CD4-positive, alpha-beta T cell (primary cell): ENCODE measurements around the gene MYL12B. TPM values are rescaled to one million over a fixed set of nuclear protein-coding genes. Genes with fewer than 3 reads are reported as not detected.
A peak's percentile ranks its signal among the peaks of the same experiment; 100 is the strongest.

Experiments used
- ATAC-seq: fragments of 200-7000 bp; cut with Tn5 transposase; one replicate; pipeline ENCODE4 v1.10.0; 2022; ENCODE audit warnings: mild to moderate bottlenecking; ENCODE audit not compliant: poor library complexity
- CTCF ChIA-PET: fragments of 350-600 bp; sonication (Branson Sonifier 250); formaldehyde crosslinking; loops from one replicate; lab custom pipeline; 2021; ENCODE audit warnings: antibody characterized with exemption, inconsistent platforms; lab: Charles Lee
- POLR2A ChIA-PET: fragments of 350-600 bp; sonication (Branson Sonifier 250); formaldehyde crosslinking; loops from one replicate; lab custom pipeline; 2021; ENCODE audit warnings: antibody characterized with exemption, inconsistent platforms; lab: Charles Lee
- DNase-seq, 14 experiments: peaks; one replicate each; pipeline ENCODE4 v3.0.0-alpha.2; 2013 to 2020; ENCODE audit warnings: mixed read lengths in 2 of 14
- H3K27ac ChIP-seq, 2 donors: one replicate each; pipeline versions ENCODE4 v1.5.1 to v1.7.0; 2013; ENCODE audit warnings: low read length in 2 of 2, low read depth in 1 of 2, mild to moderate bottlenecking in 1 of 2
- H3K27me3 ChIP-seq, 2 experiments: 1 replicate in 1 of 2; 2 replicates in 1 of 2; pipeline versions ENCODE4 v1.6.1 to v1.7.0; 2013; ENCODE audit warnings: low read length in 2 of 2, control low read depth in 1 of 2, mild to moderate bottlenecking in 1 of 2, moderate library complexity in 1 of 2; ENCODE audit not compliant: insufficient read depth in 2 of 2, control insufficient read depth in 1 of 2
- H3K36me3 ChIP-seq: one replicate; pipeline ENCODE4 v1.6.1; 2013; ENCODE audit warnings: low read length, control low read depth; ENCODE audit not compliant: insufficient read depth
- H3K4me1 ChIP-seq: one replicate; pipeline ENCODE4 v1.6.1; 2013; ENCODE audit warnings: low read length, control low read depth; ENCODE audit not compliant: insufficient read depth
- H3K4me3 ChIP-seq: one replicate; pipeline ENCODE4 v1.5.1; 2013; ENCODE audit warnings: mild to moderate bottlenecking, low read length, moderate library complexity
- H3K9me3 ChIP-seq, 2 experiments: 1 replicate in 1 of 2; 2 replicates in 1 of 2; pipeline versions ENCODE4 v1.6.1 to v1.7.0; 2013; ENCODE audit warnings: low read length in 2 of 2, mild to moderate bottlenecking in 2 of 2, control low read depth in 1 of 2, moderate library complexity in 1 of 2; ENCODE audit not compliant: control insufficient read depth in 1 of 2, insufficient read depth in 1 of 2
- H3K27ac Mint-ChIP-seq: one replicate; pipeline ENCODE4 v1.8.0; 2020; ENCODE audit warnings: mixed read lengths
- H3K27me3 Mint-ChIP-seq: one replicate; pipeline ENCODE4 v1.8.0; 2021; ENCODE audit warnings: mixed read lengths
- H3K36me3 Mint-ChIP-seq: one replicate; pipeline ENCODE4 v1.8.0; 2021; ENCODE audit warnings: low read depth, mixed read lengths
- H3K4me1 Mint-ChIP-seq: one replicate; pipeline ENCODE4 v1.8.0; 2021; ENCODE audit warnings: low read depth, mixed read lengths
- H3K4me3 Mint-ChIP-seq: one replicate; pipeline ENCODE4 v1.8.0; 2020; ENCODE audit warnings: mild to moderate bottlenecking, mixed read lengths
- H3K9me3 Mint-ChIP-seq: one replicate; pipeline ENCODE4 v1.8.0; 2020; ENCODE audit warnings: mixed read lengths
- intact Hi-C, 2 experiments: fragments of 100-400 bp; cut with DNase I in 1 of 2; cut with micrococcal nuclease in 1 of 2; formaldehyde crosslinking; loops; one replicate each; pipeline versions ENCODE4 v1.15.1 to v1.9.0; 2023 to 2025; cut with DNase I, micrococcal nuclease
- total RNA-seq, 174 experiments: library from RNA in 2 of 174; stranded (reverse) in 2 of 174; gene quantifications; one replicate each; pipeline ENCODE4 v1.2.3 and lab custom pipeline; 2021 to 2026
- TF ChIP-seq, protein P1 (sequence below): fragments of 200-600 bp; IDR thresholded peaks from one replicate; pipeline ENCODE4 v1.8.0; 2022; ENCODE audit warnings: antibody characterized with exemption, mild to moderate bottlenecking

Gene MYL12B
- total RNA-seq, 2 experiments from 2014 or later = 128 to 133 TPM

DNA sequence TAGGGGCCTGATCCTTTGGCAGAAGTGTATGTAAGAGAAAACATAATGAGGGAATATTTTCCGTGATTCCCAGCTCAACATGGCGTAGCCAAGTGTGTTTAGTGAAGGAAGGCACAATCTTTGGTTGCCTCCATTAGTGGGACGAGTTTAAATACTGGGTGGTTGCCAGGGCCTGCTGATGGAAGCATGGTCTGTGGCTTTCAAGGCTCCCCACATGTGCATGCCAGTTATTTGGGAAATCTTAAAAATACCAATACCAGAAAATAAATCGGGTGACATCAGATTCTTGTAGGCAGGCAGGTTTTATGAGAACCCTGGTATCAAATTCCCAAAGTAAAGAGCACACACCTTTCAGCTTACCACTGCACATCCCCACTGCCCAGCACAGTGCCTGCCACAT, 7.2 kb upstream of the MYL12B start:
- H3K27ac Mint-ChIP-seq = peak overlapping the region; percentile 100
- peaks cover 93% of the 10 kb centered on the region for H3K36me3 Mint-ChIP-seq
- intact Hi-C loops = loop anchor here in 1 of 2 experiments (10.0 kb wide), 1 partner anchor 600 kb away; the partner anchor contains the start of gene SMCHD1
- CTCF ChIA-PET = interaction anchor here (2.3 kb wide), 1 partner anchor 9 kb away, joined by 11 read pairs; no protein-coding TSS in a partner anchor
- peaks cover 31% of the 10 kb centered on the region for H3K4me1 ChIP-seq
- peaks cover 72% of the 10 kb centered on the region for H3K36me3 ChIP-seq
- H3K4me3 Mint-ChIP-seq = no peak overlapping the region
- DNase-seq (no peak), ATAC-seq (no peak)
- no peaks in the 10 kb centered on the region for H3K9me3 Mint-ChIP-seq
- H3K27me3 ChIP-seq = no peaks in the 10 kb centered on the region
- H3K27ac ChIP-seq = peak overlapping the region in 1 of 2 donors; percentile 11
- TF ChIP-seq, protein P1, sequence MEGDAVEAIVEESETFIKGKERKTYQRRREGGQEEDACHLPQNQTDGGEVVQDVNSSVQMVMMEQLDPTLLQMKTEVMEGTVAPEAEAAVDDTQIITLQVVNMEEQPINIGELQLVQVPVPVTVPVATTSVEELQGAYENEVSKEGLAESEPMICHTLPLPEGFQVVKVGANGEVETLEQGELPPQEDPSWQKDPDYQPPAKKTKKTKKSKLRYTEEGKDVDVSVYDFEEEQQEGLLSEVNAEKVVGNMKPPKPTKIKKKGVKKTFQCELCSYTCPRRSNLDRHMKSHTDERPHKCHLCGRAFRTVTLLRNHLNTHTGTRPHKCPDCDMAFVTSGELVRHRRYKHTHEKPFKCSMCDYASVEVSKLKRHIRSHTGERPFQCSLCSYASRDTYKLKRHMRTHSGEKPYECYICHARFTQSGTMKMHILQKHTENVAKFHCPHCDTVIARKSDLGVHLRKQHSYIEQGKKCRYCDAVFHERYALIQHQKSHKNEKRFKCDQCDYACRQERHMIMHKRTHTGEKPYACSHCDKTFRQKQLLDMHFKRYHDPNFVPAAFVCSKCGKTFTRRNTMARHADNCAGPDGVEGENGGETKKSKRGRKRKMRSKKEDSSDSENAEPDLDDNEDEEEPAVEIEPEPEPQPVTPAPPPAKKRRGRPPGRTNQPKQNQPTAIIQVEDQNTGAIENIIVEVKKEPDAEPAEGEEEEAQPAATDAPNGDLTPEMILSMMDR = no peak
- H3K4me1 Mint-ChIP-seq = peaks cover 89% of the 10 kb centered on the region
- no peaks in the 10 kb centered on the region for H3K9me3 ChIP-seq
- no peaks in the 10 kb centered on the region for H3K27me3 Mint-ChIP-seq
- POLR2A ChIA-PET = interaction anchor here (1.1 to 1.5 kb wide), 2 partner anchors 9 to 199 kb away, joined by 3 to 8 read pairs; no protein-coding TSS in a partner anchor
- H3K4me3 ChIP-seq = no peak overlapping the region

DNA sequence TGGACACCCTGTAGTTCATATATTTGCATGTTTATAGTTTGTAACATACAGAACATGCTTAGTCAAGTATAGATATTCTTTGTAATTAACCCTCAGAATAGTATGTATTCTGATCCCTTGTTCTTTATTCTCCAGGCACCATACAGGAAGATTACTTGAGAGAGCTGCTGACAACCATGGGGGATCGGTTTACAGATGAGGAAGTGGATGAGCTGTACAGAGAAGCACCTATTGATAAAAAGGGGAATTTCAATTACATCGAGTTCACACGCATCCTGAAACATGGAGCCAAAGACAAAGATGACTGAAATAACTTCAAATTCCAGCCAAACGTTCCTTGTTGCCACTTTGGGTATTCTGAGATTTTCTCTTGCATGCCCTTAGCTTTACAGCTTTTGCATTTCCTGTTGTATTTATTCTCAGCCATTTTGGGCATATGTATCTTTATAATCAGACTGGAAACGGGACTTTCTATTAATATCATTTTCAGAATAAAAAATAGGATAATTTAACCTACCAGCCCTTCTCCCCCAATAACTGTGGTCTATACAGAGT, 6.2 kb upstream of the MYL12B start:
- Histone ChIP-seq H3K9me3 (no peaks in the 10 kb centered on the region), H3K27ac (peak overlapping the region in 1 of 2 donors; percentile 26), H3K4me3 (no peak overlapping the region), H3K27me3 (no peaks in the 10 kb centered on the region), H3K4me1 (peaks cover 40% of the 10 kb centered on the region), H3K36me3 (peaks cover 63% of the 10 kb centered on the region)
- TF ChIP-seq, protein P1 = no peak
- POLR2A ChIA-PET = interaction anchor here (1.0 to 2.3 kb wide), 8 partner anchors 8 to 338 kb away, joined by 3 to 12 read pairs (median 4); partner anchors contain the start of gene MYL12A
- no peak for ATAC-seq
- peaks cover 85% of the 10 kb centered on the region for H3K36me3 Mint-ChIP-seq
- DNase-seq = no peak
- intact Hi-C loops = loop anchor here in 1 of 2 experiments (10.0 kb wide), 1 partner anchor 601 kb away; the partner anchor contains the start of gene SMCHD1
- H3K27me3 Mint-ChIP-seq = no peaks in the 10 kb centered on the region
- H3K9me3 Mint-ChIP-seq = no peaks in the 10 kb centered on the region
- peak overlapping the region; percentile 100 for H3K27ac Mint-ChIP-seq
- H3K4me3 Mint-ChIP-seq = peak overlapping the region; percentile 57
- CTCF ChIA-PET = interaction anchor here (2.3 kb wide), 1 partner anchor 10 kb away, joined by 11 read pairs; no protein-coding TSS in a partner anchor
- peaks cover 89% of the 10 kb centered on the region for H3K4me1 Mint-ChIP-seq

DNA sequence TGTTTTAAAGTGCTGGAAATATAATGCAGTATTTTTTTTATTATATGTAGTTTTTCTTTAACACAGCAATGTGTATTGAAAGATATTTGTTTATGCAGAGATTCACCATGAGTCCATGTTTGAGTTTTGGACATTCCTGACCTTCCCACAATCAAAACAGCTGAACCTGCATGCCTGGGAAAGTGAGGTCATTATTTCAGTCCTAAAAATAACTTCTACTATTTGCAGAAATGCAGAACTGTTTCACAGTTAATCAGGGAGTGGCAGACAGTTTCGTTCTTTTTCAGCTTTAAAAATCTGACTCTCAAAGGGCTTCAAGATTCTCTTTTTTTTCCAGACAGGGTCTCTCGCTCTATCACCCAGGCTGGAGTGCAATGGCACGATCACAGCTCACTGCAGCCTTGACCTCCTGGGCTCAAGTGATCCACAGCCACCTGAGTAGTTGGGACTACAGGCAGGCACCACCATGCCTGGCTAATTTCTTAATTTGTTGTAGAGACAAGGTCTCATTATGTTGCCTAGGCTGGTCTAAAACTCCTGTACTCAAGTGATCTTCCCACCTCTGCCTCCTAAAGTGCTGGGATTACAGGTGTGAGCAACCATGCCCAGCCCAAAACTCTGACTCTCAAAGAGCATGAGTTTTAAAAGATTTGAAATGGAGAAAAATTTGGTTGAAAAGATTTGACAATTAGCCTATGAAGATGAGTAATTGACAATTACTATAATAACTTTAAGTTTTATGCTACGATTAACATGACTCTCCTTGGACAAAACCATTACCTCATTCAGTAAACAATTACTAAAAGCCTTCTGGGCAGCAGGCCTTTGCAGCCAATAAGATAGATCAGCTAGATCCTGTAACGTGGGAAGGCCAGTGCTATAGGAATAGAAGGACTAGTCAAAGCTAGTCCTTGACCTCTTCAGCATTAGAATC, 5.0 kb upstream of the MYL12B start:
- no peaks in the 10 kb centered on the region for H3K9me3 ChIP-seq
- peaks cover 41% of the 10 kb centered on the region for H3K4me1 ChIP-seq
- peaks cover 88% of the 10 kb centered on the region for H3K4me1 Mint-ChIP-seq
- intact Hi-C loops = loop anchor here in 1 of 2 experiments (10.0 kb wide), 1 partner anchor 602 kb away; the partner anchor contains the start of gene SMCHD1
- H3K27me3 ChIP-seq = no peaks in the 10 kb centered on the region
- no peaks in the 10 kb centered on the region for H3K27me3 Mint-ChIP-seq
- H3K36me3 ChIP-seq = peaks cover 60% of the 10 kb centered on the region
- H3K4me3 Mint-ChIP-seq = no peak overlapping the region
- TF ChIP-seq, protein P1 = no peak
- no peak for ATAC-seq
- POLR2A ChIA-PET = interaction anchor here (1.0 to 2.3 kb wide), 6 partner anchors 9 to 337 kb away, joined by 3 to 12 read pairs (median 4); partner anchors contain the start of gene MYL12A
- H3K9me3 Mint-ChIP-seq = no peaks in the 10 kb centered on the region
- no peak overlapping the region for H3K4me3 ChIP-seq
- peak overlapping the region; percentile 100 for H3K27ac Mint-ChIP-seq
- peaks cover 86% of the 10 kb centered on the region for H3K36me3 Mint-ChIP-seq
- CTCF ChIA-PET = interaction anchor here (2.3 kb wide), 1 partner anchor 11 kb away, joined by 11 read pairs; no protein-coding TSS in a partner anchor
- DNase-seq = no peak
- no peak overlapping the region for H3K27ac ChIP-seq
